Keratinocyte (primary cell): ENCODE measurements around the gene ARL15. TPM values are rescaled to one million over a fixed set of nuclear protein-coding genes. Genes with fewer than 3 reads are reported as not detected.

Experiments used
- DNase-seq: peaks from one replicate; pipeline ENCODE4 v3.0.0-alpha.2; 2011; ENCODE audit warnings: low read depth, missing footprints, low spot score
- FAIRE-seq: peaks from 2 replicates; lab custom pipeline; 2011; peaks lifted over from hg19 to GRCh38; lab: Jason Lieb, UNC
- H2AFZ ChIP-seq: 2 replicates; pipeline ENCODE4 v1.6.0; 2012; ENCODE audit warnings: low read length, control low read depth, inconsistent platforms; ENCODE audit not compliant: control insufficient read depth
- H3K27ac ChIP-seq: 2 replicates; pipeline ENCODE4 v1.5.1; 2011; ENCODE audit warnings: low read length; ENCODE audit not compliant: control insufficient read depth, insufficient read depth
- H3K27me3 ChIP-seq: 3 replicates; pipeline ENCODE4 v1.6.0; 2011; ENCODE audit warnings: low read length; ENCODE audit not compliant: control insufficient read depth, insufficient read depth; ENCODE audit errors: extremely low read depth
- H3K36me3 ChIP-seq, 2 experiments: 2 replicates in 1 of 2; 3 replicates in 1 of 2; pipeline ENCODE4 v1.5.1; 2011; ENCODE audit warnings: low read length in 2 of 2, mild to moderate bottlenecking in 1 of 2; ENCODE audit not compliant: control insufficient read depth in 2 of 2, insufficient read depth in 2 of 2; ENCODE audit errors: extremely low read depth in 1 of 2
- H3K4me1 ChIP-seq: 3 replicates; pipeline ENCODE4 v1.5.1; 2011; ENCODE audit warnings: low read length; ENCODE audit not compliant: control insufficient read depth, insufficient read depth; ENCODE audit errors: extremely low read depth
- H3K4me2 ChIP-seq: 3 replicates; pipeline ENCODE4 v1.6.0; 2011; ENCODE audit warnings: low read depth, low read length; ENCODE audit not compliant: control insufficient read depth, insufficient read depth; ENCODE audit errors: extremely low read depth
- H3K4me3 ChIP-seq, 3 experiments: fragments of 200-600 bp in 1 of 3; sonication (generic) in 1 of 3; 2 replicates in 2 of 3; 3 replicates in 1 of 3; pipeline ENCODE4 v1.5.1; 2011 to 2016; ENCODE audit warnings: low read length in 3 of 3, mild to moderate bottlenecking in 3 of 3, control low read depth in 2 of 3, inconsistent platforms in 1 of 3, low read depth in 1 of 3, mixed read lengths in 1 of 3, mixed run types in 1 of 3, moderate library complexity in 1 of 3; ENCODE audit not compliant: control insufficient read depth in 2 of 3, insufficient read depth in 2 of 3; ENCODE audit errors: extremely low read depth in 1 of 3
- H3K79me2 ChIP-seq: 2 replicates; pipeline ENCODE4 v1.6.0; 2012; ENCODE audit warnings: low read length; ENCODE audit not compliant: control insufficient read depth, insufficient read depth
- H3K9ac ChIP-seq: 3 replicates; pipeline ENCODE4 v1.6.0; 2011; ENCODE audit warnings: low read length; ENCODE audit not compliant: control insufficient read depth, insufficient read depth; ENCODE audit errors: extremely low read depth
- H3K9me1 ChIP-seq: 3 replicates; pipeline ENCODE4 v1.6.0; 2011; ENCODE audit warnings: low read length; ENCODE audit not compliant: control insufficient read depth, insufficient read depth; ENCODE audit errors: extremely low read depth
- H3K9me3 ChIP-seq: 2 replicates; pipeline ENCODE4 v1.5.1; 2012; ENCODE audit warnings: low read depth, low read length; ENCODE audit not compliant: control insufficient read depth
- H4K20me1 ChIP-seq: 3 replicates; pipeline ENCODE4 v1.6.0; 2011; ENCODE audit warnings: low read length; ENCODE audit not compliant: control insufficient read depth, insufficient read depth; ENCODE audit errors: extremely low read depth
- CTCF ChIP-seq, 3 experiments: IDR thresholded peaks in 1 of 3; conservative IDR thresholded peaks in 1 of 3; optimal IDR thresholded peaks in 1 of 3; 2 replicates in 2 of 3; 3 replicates in 1 of 3; pipeline versions ENCODE3 to v1.5.1; 2011; ENCODE audit warnings: low read length in 3 of 3, mild to moderate bottlenecking in 3 of 3, moderate library complexity in 2 of 3, control low read depth in 1 of 3, inconsistent platforms in 1 of 3; ENCODE audit not compliant: insufficient read depth in 2 of 3; ENCODE audit errors: extremely low read depth in 1 of 3
- EZH2 ChIP-seq: IDR thresholded peaks from one replicate; pipeline ENCODE4 v1.6.1; 2012; ENCODE audit warnings: inconsistent platforms, mild to moderate bottlenecking, low read length, moderate library complexity
- dilution Hi-C: fragments of 300-500 bp; cut with MboI; formaldehyde crosslinking; loops from one replicate; pipeline ENCODE4 v1.7.0; 2020; ENCODE audit warnings: low sequenced_read_pairs; ENCODE audit not compliant: extremely low pct_ligation_motif_present
- polyA plus RNA-seq, 5 experiments: library from polyadenylated mRNA; depleted of rRNA in 3 of 5; stranded (reverse) in 3 of 5; stranded (forward) in 1 of 5; unstranded in 1 of 5; fragments of >200 nt; gene quantifications; 1 replicate in 1 of 5; 2 replicates in 3 of 5; 3 replicates in 1 of 5; pipeline versions ENCODE4 v1.2.1 to v1.2.3, GENCODE V29; 2011 to 2012; ENCODE audit warnings: missing spikeins in 2 of 5, low read depth in 1 of 5, low replicate concordance in 1 of 5

ARL15 gene
- polyA plus RNA-seq, 1 donor (not counting 4 experiments of a cell fraction or from before 2014, with no cell fraction given), result 19.7 TPM

GRCh38 chr5:53972314-53972713 is 338.1 kb downstream of the ARL15 start:
- Histone ChIP-seq H3K4me1 (peaks cover 4% of the 10 kb centered on the region), H3K4me2 (no peak overlapping the region), H3K9me3 (no peaks in the 10 kb centered on the region), H3K79me2 (no peaks in the 10 kb centered on the region), H2AFZ (no peak overlapping the region), H3K36me3 (no peaks in the 10 kb centered on the region), H3K9me1 (no peaks in the 10 kb centered on the region), H4K20me1 (no peaks in the 10 kb centered on the region), H3K27me3 (no peaks in the 10 kb centered on the region), H3K4me3 (no peak overlapping the region), H3K27ac (no peak overlapping the region), H3K9ac (no peak overlapping the region)
- TF ChIP-seq CTCF (optimal IDR thresholded peaks at IDR 0.05 in 1 of 3, IDR thresholded peaks at IDR 0.05 in 1 of 3, conservative IDR thresholded peaks at IDR 0.05 in 1 of 3; ENCODE audit: extremely low read depth in 1 of 3, insufficient read depth in 2 of 3, low read length in 3 of 3) (no peak), EZH2 (no peak)
- FAIRE-seq (no peak), DNase-seq (no peak)
- dilution Hi-C loops, result no loop called here

- H3K9ac ChIP-seq, result no peak overlapping the region
- H3K4me3 ChIP-seq, result no peak overlapping the region
- no peaks in the 10 kb centered on the region for H3K79me2 ChIP-seq
- H3K36me3 ChIP-seq, result no peaks in the 10 kb centered on the region
- no peak overlapping the region for H3K4me2 ChIP-seq
- no peaks in the 10 kb centered on the region for H3K27me3 ChIP-seq
- H3K27ac ChIP-seq, result no peak overlapping the region
- H3K4me1 ChIP-seq, result peaks cover 4% of the 10 kb centered on the region
- no peak for FAIRE-seq
- no peaks in the 10 kb centered on the region for H3K9me3 ChIP-seq
- no peak overlapping the region for H2AFZ ChIP-seq
- DNase-seq, result no peak
- no peaks in the 10 kb centered on the region for H3K9me1 ChIP-seq
- TF ChIP-seq EZH2 (no peak), CTCF (optimal IDR thresholded peaks at IDR 0.05 in 1 of 3, IDR thresholded peaks at IDR 0.05 in 1 of 3, conservative IDR thresholded peaks at IDR 0.05 in 1 of 3; ENCODE audit: extremely low read depth in 1 of 3, insufficient read depth in 2 of 3, low read length in 3 of 3) (no peak)
- dilution Hi-C loops, result no loop called here
- H4K20me1 ChIP-seq, result no peaks in the 10 kb centered on the region
Observed at GRCh38 chr5:53971551-53971950, 338.8 kb downstream of the ARL15 start.
